ENCODE results near the gene UBE2E3.

DNA sequence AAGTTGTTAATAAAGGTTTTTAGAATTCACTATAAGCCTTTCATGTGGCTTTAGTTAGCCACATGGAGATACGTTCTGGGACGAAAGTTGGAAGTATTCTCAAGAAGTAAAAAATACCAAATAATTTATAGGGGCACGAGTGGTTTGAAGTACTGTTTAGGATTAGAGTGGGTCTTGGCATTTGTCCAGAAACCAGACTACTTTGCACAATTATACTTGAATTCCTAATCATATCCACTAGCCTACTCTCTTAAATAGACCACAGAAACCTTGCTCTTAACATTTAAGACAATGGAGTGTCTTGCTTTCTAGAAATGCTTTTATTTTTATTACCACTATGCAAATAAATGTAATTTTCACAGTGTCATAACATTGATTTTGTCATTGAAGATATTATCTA, 44.6 kb downstream of the UBE2E3 start:
- TF ChIP-seq, protein P1, sequence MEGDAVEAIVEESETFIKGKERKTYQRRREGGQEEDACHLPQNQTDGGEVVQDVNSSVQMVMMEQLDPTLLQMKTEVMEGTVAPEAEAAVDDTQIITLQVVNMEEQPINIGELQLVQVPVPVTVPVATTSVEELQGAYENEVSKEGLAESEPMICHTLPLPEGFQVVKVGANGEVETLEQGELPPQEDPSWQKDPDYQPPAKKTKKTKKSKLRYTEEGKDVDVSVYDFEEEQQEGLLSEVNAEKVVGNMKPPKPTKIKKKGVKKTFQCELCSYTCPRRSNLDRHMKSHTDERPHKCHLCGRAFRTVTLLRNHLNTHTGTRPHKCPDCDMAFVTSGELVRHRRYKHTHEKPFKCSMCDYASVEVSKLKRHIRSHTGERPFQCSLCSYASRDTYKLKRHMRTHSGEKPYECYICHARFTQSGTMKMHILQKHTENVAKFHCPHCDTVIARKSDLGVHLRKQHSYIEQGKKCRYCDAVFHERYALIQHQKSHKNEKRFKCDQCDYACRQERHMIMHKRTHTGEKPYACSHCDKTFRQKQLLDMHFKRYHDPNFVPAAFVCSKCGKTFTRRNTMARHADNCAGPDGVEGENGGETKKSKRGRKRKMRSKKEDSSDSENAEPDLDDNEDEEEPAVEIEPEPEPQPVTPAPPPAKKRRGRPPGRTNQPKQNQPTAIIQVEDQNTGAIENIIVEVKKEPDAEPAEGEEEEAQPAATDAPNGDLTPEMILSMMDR (IDR thresholded peaks at IDR 0.05; ENCODE audit: borderline replicate concordance, extremely low read depth, low read length, poor library complexity, severe bottlenecking): no peak
- no peak for TF ChIP-seq EZH2 (IDR thresholded peaks at IDR 0.05; ENCODE audit: borderline replicate concordance, low read depth, low read length, severe bottlenecking)
